Anterior cingulate cortex (tissue), 58 donors: ENCODE results near the gene PPP1R11.
"Not testable (repeated sequence)": the region's sequence is repeated elsewhere in the genome, so short reads cannot be mapped to it uniquely, and the experiment has no call there.

Experiments used
- DNase-seq, 58 donors: peaks; one replicate each; lab custom pipeline; 2025; lab: John Stamatoyannopoulos, UW

PPP1R11 gene

DNA sequence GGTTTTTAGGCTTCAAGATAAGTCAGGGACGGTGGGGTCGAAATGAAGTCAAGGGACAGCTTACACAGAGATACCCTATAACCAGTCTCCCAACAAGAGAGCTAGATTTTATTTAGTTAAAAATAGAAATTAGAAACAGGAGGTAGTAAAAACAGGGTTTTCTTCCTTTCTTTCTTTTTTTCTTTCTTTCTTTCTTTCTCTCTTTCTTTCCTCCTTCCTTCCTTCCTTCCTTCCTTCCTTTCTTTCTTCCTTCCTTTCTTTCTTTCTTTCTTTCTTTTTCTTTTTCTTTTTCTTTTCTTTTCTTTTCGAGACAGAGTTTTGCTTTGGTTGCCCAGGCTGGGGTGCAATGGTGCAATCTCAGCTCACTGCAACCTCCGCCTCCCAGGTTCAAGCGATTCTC is 51.7 kb downstream of the PPP1R11 start:
- DNase-seq = not testable (repeated sequence)
